Measurements from ENCODE around the gene EPC2. TPM values are rescaled to one million over a fixed set of nuclear protein-coding genes. Genes with fewer than 3 reads are reported as not detected.

The EPC2 gene
- total RNA-seq, 1 experiment from 2014 or later, result 19.6 TPM

- Histone ChIP-seq H3K79me2 (ENCODE audit: insufficient read depth, low read length) (no peaks in the 10 kb centered on the region), H3K36me3 (ENCODE audit: control insufficient read depth in 1 of 2, insufficient read depth in 2 of 2, low read length in 2 of 2) (peaks cover 0 to 7% of the 10 kb centered on the region in 2 experiments; a peak in 1 of 4 replicates), H3K27ac (ENCODE audit: low read depth, low read length) (no peak overlapping the region), H3K27me3 (ENCODE audit: insufficient read depth, low read length) (no peaks in the 10 kb centered on the region), H3K4me1 (ENCODE audit: control insufficient read depth in 1 of 2, insufficient read depth in 2 of 2, low read length in 2 of 2) (no peaks in the 10 kb centered on the region), H3K4me3 (replicated peaks in 1 of 2; ENCODE audit: low read depth in 1 of 2, low read length in 2 of 2) (no peak overlapping the region), H2AFZ (ENCODE audit: low read depth, low read length, poor library complexity, severe bottlenecking) (no peak overlapping the region), H3K9me2 (ENCODE audit: insufficient read depth) (no peaks in the 10 kb centered on the region), H3K4me2 (ENCODE audit: low read length) (no peak overlapping the region), H3K9ac (ENCODE audit: low read length) (no peak overlapping the region), H3K9me3 (ENCODE audit: control insufficient read depth in 1 of 2, insufficient read depth in 1 of 2, low read depth in 1 of 2, low read length in 2 of 2) (no peaks in the 10 kb centered on the region), H4K20me1 (ENCODE audit: insufficient read depth) (no peaks in the 10 kb centered on the region)
- ChIA-PET POLR2A (no interaction called here), RAD21 (ENCODE audit: low non-redundant PET in 1 of 2, low total read pairs in 2 of 2, uncharacterized antibody in 2 of 2, unreplicated experiment in 2 of 2) (no interaction called here), CTCF (no interaction called here)
- ATAC-seq (no peak), DNase-seq (ENCODE audit: low read depth, low spot score) (no peak)
- no TSS peak for BruUV-seq (replicated peaks)
- intact Hi-C loops (cut with micrococcal nuclease), result no loop called here
- TF ChIP-seq CEBPB (IDR thresholded peaks at IDR 0.05; ENCODE audit: low read depth), result no peak
- no peak for TF ChIP-seq ZBTB33 (IDR thresholded peaks at IDR 0.05; ENCODE audit: extremely low read depth, insufficient replicate concordance, low read length)
- no peak for TF ChIP-seq JUND (IDR thresholded peaks at IDR 0.05)
- no peak for TF ChIP-seq EZH2phosphoT487 (IDR thresholded peaks at IDR 0.05; ENCODE audit: borderline replicate concordance)
Observed at GRCh38 chr2:148770047-148770446, 125.5 kb downstream of the EPC2 start.

GRCh38 chr2:148781544-148781943 is 137.0 kb downstream of the EPC2 start:
- Histone ChIP-seq H4K20me1 (ENCODE audit: insufficient read depth) (no peaks in the 10 kb centered on the region), H3K4me2 (ENCODE audit: low read length) (no peak overlapping the region), H3K4me3 (replicated peaks in 1 of 2; ENCODE audit: low read depth in 1 of 2, low read length in 2 of 2) (no peak overlapping the region), H3K9me2 (ENCODE audit: insufficient read depth) (no peaks in the 10 kb centered on the region), H3K27me3 (ENCODE audit: insufficient read depth, low read length) (no peaks in the 10 kb centered on the region), H2AFZ (ENCODE audit: low read depth, low read length, poor library complexity, severe bottlenecking) (no peak overlapping the region), H3K4me1 (ENCODE audit: control insufficient read depth in 1 of 2, insufficient read depth in 2 of 2, low read length in 2 of 2) (no peaks in the 10 kb centered on the region), H3K36me3 (ENCODE audit: control insufficient read depth in 1 of 2, insufficient read depth in 2 of 2, low read length in 2 of 2) (peaks cover 0 to 7% of the 10 kb centered on the region in 2 experiments; a peak in 1 of 4 replicates), H3K79me2 (ENCODE audit: insufficient read depth, low read length) (no peaks in the 10 kb centered on the region), H3K27ac (ENCODE audit: low read depth, low read length) (no peak overlapping the region), H3K9me3 (ENCODE audit: control insufficient read depth in 1 of 2, insufficient read depth in 1 of 2, low read depth in 1 of 2, low read length in 2 of 2) (no peaks in the 10 kb centered on the region), H3K9ac (ENCODE audit: low read length) (no peak overlapping the region)
- no peak for TF ChIP-seq POLR2A (IDR thresholded peaks at IDR 0.05; ENCODE audit: borderline replicate concordance, extremely low read depth, insufficient read depth, insufficient read length)
- no peak for TF ChIP-seq ATF3 (IDR thresholded peaks at IDR 0.05)
- TF ChIP-seq CTCF (IDR thresholded peaks at IDR 0.05 in 2 of 3, conservative IDR thresholded peaks at IDR 0.05 in 1 of 3; ENCODE audit: borderline replicate concordance in 1 of 3, insufficient read depth in 1 of 3, low read depth in 2 of 3, low read length in 2 of 3), result no peak
- no peak for TF ChIP-seq YY1 (IDR thresholded peaks at IDR 0.05; ENCODE audit: extremely low read depth, insufficient replicate concordance, low read depth, low read length)
- no peak for TF ChIP-seq EZH2phosphoT487 (IDR thresholded peaks at IDR 0.05; ENCODE audit: borderline replicate concordance)
- TF ChIP-seq ELF1 (IDR thresholded peaks at IDR 0.05; ENCODE audit: borderline replicate concordance, low read depth), result no peak
- TF ChIP-seq EZH2 (IDR thresholded peaks at IDR 0.05), result no peak
- no peak for TF ChIP-seq SP1 (IDR thresholded peaks at IDR 0.05; ENCODE audit: low read depth)
- TF ChIP-seq MAX (IDR thresholded peaks at IDR 0.05), result no peak
- no peak for TF ChIP-seq ZFX (IDR thresholded peaks at IDR 0.05)
- no peak for TF ChIP-seq POLR2AphosphoS5 (IDR thresholded peaks at IDR 0.05; ENCODE audit: low read depth, low read length)
- no peak for TF ChIP-seq SIN3A (IDR thresholded peaks at IDR 0.05; ENCODE audit: low read depth)
- TF ChIP-seq TCF7L2 (IDR thresholded peaks at IDR 0.05; ENCODE audit: borderline replicate concordance, extremely low read depth, insufficient read depth, insufficient read length), result no peak
- no peak for TF ChIP-seq CEBPB (IDR thresholded peaks at IDR 0.05; ENCODE audit: low read depth)
- no peak for TF ChIP-seq ZNF274 (IDR thresholded peaks at IDR 0.05; ENCODE audit: low read depth, low read length)
- TF ChIP-seq JUND (IDR thresholded peaks at IDR 0.05), result no peak
- DNase-seq (ENCODE audit: low read depth, low spot score) (no peak), ATAC-seq (no peak)
- CTCF ChIA-PET, result no interaction called here
- RAD21 ChIA-PET (ENCODE audit: low non-redundant PET in 1 of 2, low total read pairs in 2 of 2, uncharacterized antibody in 2 of 2, unreplicated experiment in 2 of 2), result no interaction called here
- POLR2A ChIA-PET, result no interaction called here
- no TSS peak for BruUV-seq (replicated peaks)
- intact Hi-C loops (cut with micrococcal nuclease), result no loop called here

Data from HCT116 (cell line).